Activated naive CD8-positive, alpha-beta T cell treated with anti-CD3 and anti-CD28 coated beads, Interleukin-2, amount 50 U/mL, for 24 hours (primary cell): ENCODE results near the gene RALGAPA1.
"Not testable (repeated sequence)": the region's sequence is repeated elsewhere in the genome, so short reads cannot be mapped to it uniquely, and the experiment has no call there.

Experiments used
- ATAC-seq: fragments of 150-1000 bp; cut with Tn5 transposase; one replicate; pipeline ENCODE4 v1.10.0; 2021
- DNase-seq: peaks from one replicate; pipeline ENCODE4 v3.0.0; 2021
- H3K27ac Mint-ChIP-seq: one replicate; pipeline ENCODE4 v1.8.0; 2021; ENCODE audit warnings: mild to moderate bottlenecking, mixed read lengths
- H3K27me3 Mint-ChIP-seq: one replicate; pipeline ENCODE4 v1.8.0; 2021; ENCODE audit warnings: mixed read lengths
- H3K36me3 Mint-ChIP-seq: one replicate; pipeline ENCODE4 v1.8.0; 2021; ENCODE audit warnings: low read depth, mixed read lengths
- H3K4me1 Mint-ChIP-seq: one replicate; pipeline ENCODE4 v1.8.0; 2021; ENCODE audit warnings: mixed read lengths
- H3K4me3 Mint-ChIP-seq: one replicate; pipeline ENCODE4 v1.8.0; 2021; ENCODE audit warnings: mild to moderate bottlenecking, moderate library complexity, mixed read lengths
- H3K9me3 Mint-ChIP-seq: one replicate; pipeline ENCODE4 v1.8.0; 2021; ENCODE audit warnings: mixed read lengths

RALGAPA1 gene

GRCh38 chr14:35621996-35622395 lies 187.1 kb downstream of the RALGAPA1 start:
- not testable (repeated sequence) for ATAC-seq, H3K4me3 Mint-ChIP-seq, DNase-seq, H3K27ac Mint-ChIP-seq, H3K4me1 Mint-ChIP-seq, H3K9me3 Mint-ChIP-seq, H3K27me3 Mint-ChIP-seq
- peaks cover 31% of the 10 kb centered on the region for H3K36me3 Mint-ChIP-seq

- not testable (repeated sequence) for DNase-seq, H3K27me3 Mint-ChIP-seq, H3K27ac Mint-ChIP-seq, ATAC-seq, H3K4me3 Mint-ChIP-seq, H3K9me3 Mint-ChIP-seq, H3K4me1 Mint-ChIP-seq
- peaks cover 33% of the 10 kb centered on the region for H3K36me3 Mint-ChIP-seq
These were observed 189.1 kb downstream of the RALGAPA1 start for GRCh38 chr14:35619998-35620397.

- H3K4me1 Mint-ChIP-seq, H3K27ac Mint-ChIP-seq, H3K4me3 Mint-ChIP-seq, H3K27me3 Mint-ChIP-seq, H3K9me3 Mint-ChIP-seq, DNase-seq, ATAC-seq: not testable (repeated sequence)
- H3K36me3 Mint-ChIP-seq = peaks cover 33% of the 10 kb centered on the region
These were observed 189.6 kb downstream of the RALGAPA1 start for GRCh38 chr14:35619461-35619860.

- H3K9me3 Mint-ChIP-seq = no peaks in the 10 kb centered on the region
- DNase-seq = no peak
- H3K4me1 Mint-ChIP-seq = no peaks in the 10 kb centered on the region
- H3K4me3 Mint-ChIP-seq = no peak overlapping the region
- no peaks in the 10 kb centered on the region for H3K27me3 Mint-ChIP-seq
- peaks cover 38% of the 10 kb centered on the region for H3K36me3 Mint-ChIP-seq
- no peak for ATAC-seq
- no peak overlapping the region for H3K27ac Mint-ChIP-seq
These were observed 191.6 kb downstream of the RALGAPA1 start for GRCh38 chr14:35617500-35617899.

- H3K27ac Mint-ChIP-seq = no peak overlapping the region
These were observed 201.7 kb downstream of the RALGAPA1 start for GRCh38 chr14:35607380-35607779.

GRCh38 chr14:35600253-35600652 lies 208.8 kb downstream of the RALGAPA1 start:
- no peaks in the 10 kb centered on the region for H3K27me3 Mint-ChIP-seq

More at GRCh38 chr14:35607380-35607779, 201.7 kb downstream of the RALGAPA1 start:
- H3K9me3 Mint-ChIP-seq = peaks cover 6% of the 10 kb centered on the region
- no peaks in the 10 kb centered on the region for H3K4me1 Mint-ChIP-seq
- H3K36me3 Mint-ChIP-seq = peaks cover 40% of the 10 kb centered on the region
- H3K4me3 Mint-ChIP-seq = no peak overlapping the region
- no peak for ATAC-seq
- no peak for DNase-seq
- no peaks in the 10 kb centered on the region for H3K27me3 Mint-ChIP-seq

GRCh38 chr14:35594616-35595015 lies 214.5 kb downstream of the RALGAPA1 start:
- Mint-ChIP-seq H3K27ac (no peak overlapping the region), H3K4me1 (no peaks in the 10 kb centered on the region), H3K36me3 (peaks cover 49% of the 10 kb centered on the region), H3K27me3 (no peaks in the 10 kb centered on the region), H3K9me3 (peaks cover 9% of the 10 kb centered on the region), H3K4me3 (no peak overlapping the region)
- ATAC-seq (no peak), DNase-seq (no peak)

More at GRCh38 chr14:35600253-35600652, 208.8 kb downstream of the RALGAPA1 start:
- ATAC-seq (no peak), DNase-seq (no peak)
- Mint-ChIP-seq H3K9me3 (peaks cover 12% of the 10 kb centered on the region), H3K27ac (no peak overlapping the region), H3K36me3 (peaks cover 50% of the 10 kb centered on the region), H3K4me3 (no peak overlapping the region), H3K4me1 (no peaks in the 10 kb centered on the region)

- DNase-seq, H3K27ac Mint-ChIP-seq, H3K27me3 Mint-ChIP-seq, H3K4me3 Mint-ChIP-seq, ATAC-seq, H3K4me1 Mint-ChIP-seq, H3K9me3 Mint-ChIP-seq: not testable (repeated sequence)
- peaks cover 58% of the 10 kb centered on the region for H3K36me3 Mint-ChIP-seq
These were observed 221.7 kb downstream of the RALGAPA1 start for GRCh38 chr14:35587373-35587772.

GRCh38 chr14:35578639-35579038 lies 230.5 kb downstream of the RALGAPA1 start:
- Mint-ChIP-seq H3K27me3 (no peaks in the 10 kb centered on the region), H3K4me3 (no peak overlapping the region), H3K9me3 (no peaks in the 10 kb centered on the region), H3K4me1 (peaks cover 4% of the 10 kb centered on the region), H3K36me3 (peaks cover 10% of the 10 kb centered on the region), H3K27ac (no peak overlapping the region)
- ATAC-seq (no peak), DNase-seq (no peak)

- peaks cover 7% of the 10 kb centered on the region for H3K36me3 Mint-ChIP-seq
- no peaks in the 10 kb centered on the region for H3K27me3 Mint-ChIP-seq
- peaks cover 4% of the 10 kb centered on the region for H3K4me1 Mint-ChIP-seq
- ATAC-seq (no peak), DNase-seq (no peak)
- H3K9me3 Mint-ChIP-seq = no peaks in the 10 kb centered on the region
- H3K27ac Mint-ChIP-seq = no peak overlapping the region
- no peak overlapping the region for H3K4me3 Mint-ChIP-seq
These were observed 231.0 kb downstream of the RALGAPA1 start for GRCh38 chr14:35578135-35578534.

GRCh38 chr14:35576856-35577255 lies 232.2 kb downstream of the RALGAPA1 start:
- Mint-ChIP-seq H3K36me3 (peaks cover 6% of the 10 kb centered on the region), H3K27me3 (no peaks in the 10 kb centered on the region), H3K27ac (no peak overlapping the region), H3K4me3 (no peak overlapping the region), H3K4me1 (peaks cover 4% of the 10 kb centered on the region), H3K9me3 (no peaks in the 10 kb centered on the region)
- ATAC-seq (no peak), DNase-seq (no peak)

- DNase-seq (no peak), ATAC-seq (no peak)
- H3K4me1 Mint-ChIP-seq = peaks cover 4% of the 10 kb centered on the region
- H3K4me3 Mint-ChIP-seq = no peak overlapping the region
- H3K36me3 Mint-ChIP-seq = peaks cover 6% of the 10 kb centered on the region
- no peaks in the 10 kb centered on the region for H3K9me3 Mint-ChIP-seq
- no peak overlapping the region for H3K27ac Mint-ChIP-seq
- no peaks in the 10 kb centered on the region for H3K27me3 Mint-ChIP-seq
These were observed 232.8 kb downstream of the RALGAPA1 start for GRCh38 chr14:35576260-35576659.

- Mint-ChIP-seq H3K36me3 (peaks cover 5% of the 10 kb centered on the region), H3K27me3 (no peaks in the 10 kb centered on the region), H3K27ac (no peak overlapping the region), H3K9me3 (no peaks in the 10 kb centered on the region), H3K4me1 (no peaks in the 10 kb centered on the region), H3K4me3 (no peak overlapping the region)
- DNase-seq (no peak), ATAC-seq (no peak)
These were observed 235.2 kb downstream of the RALGAPA1 start for GRCh38 chr14:35573911-35574310.

GRCh38 chr14:35571598-35571997 lies 237.5 kb downstream of the RALGAPA1 start:
- H3K27me3 Mint-ChIP-seq = no peaks in the 10 kb centered on the region
- H3K36me3 Mint-ChIP-seq = peaks cover 9% of the 10 kb centered on the region
- DNase-seq = no peak
- no peak overlapping the region for H3K27ac Mint-ChIP-seq
- H3K4me1 Mint-ChIP-seq = no peaks in the 10 kb centered on the region
- H3K4me3 Mint-ChIP-seq = no peak overlapping the region
- H3K9me3 Mint-ChIP-seq = no peaks in the 10 kb centered on the region
- ATAC-seq = no peak

GRCh38 chr14:35565871-35566464 lies 243.1 kb downstream of the RALGAPA1 start:
- Mint-ChIP-seq H3K27me3 (no peaks in the 10 kb centered on the region), H3K4me3 (no peak overlapping the region), H3K9me3 (no peaks in the 10 kb centered on the region), H3K27ac (no peak overlapping the region), H3K36me3 (peaks cover 6% of the 10 kb centered on the region), H3K4me1 (no peaks in the 10 kb centered on the region)
- no peak for DNase-seq
- ATAC-seq = no peak

GRCh38 chr14:35558680-35559079 lies 250.4 kb downstream of the RALGAPA1 start:
- no peak for ATAC-seq
- H3K9me3 Mint-ChIP-seq = no peaks in the 10 kb centered on the region
- no peaks in the 10 kb centered on the region for H3K36me3 Mint-ChIP-seq
- no peak overlapping the region for H3K4me3 Mint-ChIP-seq
- no peaks in the 10 kb centered on the region for H3K27me3 Mint-ChIP-seq
- H3K4me1 Mint-ChIP-seq = no peaks in the 10 kb centered on the region
- no peak for DNase-seq
- H3K27ac Mint-ChIP-seq = no peak overlapping the region
